Stimulated activated memory B cell treated with anti-CD40 and anti-IgM and Interleukin-4, amounts not matched to agents 10 μg/mL and 1 μg/mL and 100 μg/mL, for 72 hours (primary cell): ENCODE data around the gene PAPLN.

Experiments
- ATAC-seq: fragments of 150-1000 bp; cut with Tn5 transposase; 2 replicates; pipeline ENCODE4 v1.10.0; 2021
- H3K27ac Mint-ChIP-seq: one replicate; pipeline ENCODE4 v1.8.0; 2022; ENCODE audit warnings: mild to moderate bottlenecking, mixed read lengths
- H3K27me3 Mint-ChIP-seq: one replicate; pipeline ENCODE4 v1.8.0; 2022; ENCODE audit warnings: mixed read lengths
- H3K36me3 Mint-ChIP-seq: one replicate; pipeline ENCODE4 v1.8.0; 2022; ENCODE audit warnings: mixed read lengths
- H3K4me1 Mint-ChIP-seq: one replicate; pipeline ENCODE4 v1.8.0; 2022; ENCODE audit warnings: mixed read lengths
- H3K4me3 Mint-ChIP-seq: one replicate; pipeline ENCODE4 v1.8.0; 2022; ENCODE audit warnings: mild to moderate bottlenecking, moderate library complexity, mixed read lengths
- H3K9me3 Mint-ChIP-seq: one replicate; pipeline ENCODE4 v1.8.0; 2022; ENCODE audit warnings: mixed read lengths

Gene PAPLN

GRCh38 chr14:73313151-73313550 is 75.8 kb downstream of the PAPLN start:
- Mint-ChIP-seq H3K4me3 (no peak overlapping the region), H3K9me3 (peaks cover 6% of the 10 kb centered on the region), H3K27me3 (no peaks in the 10 kb centered on the region), H3K27ac (no peak overlapping the region), H3K4me1 (peaks cover 22% of the 10 kb centered on the region), H3K36me3 (peaks cover 19% of the 10 kb centered on the region)
- ATAC-seq: no peak

DNA sequence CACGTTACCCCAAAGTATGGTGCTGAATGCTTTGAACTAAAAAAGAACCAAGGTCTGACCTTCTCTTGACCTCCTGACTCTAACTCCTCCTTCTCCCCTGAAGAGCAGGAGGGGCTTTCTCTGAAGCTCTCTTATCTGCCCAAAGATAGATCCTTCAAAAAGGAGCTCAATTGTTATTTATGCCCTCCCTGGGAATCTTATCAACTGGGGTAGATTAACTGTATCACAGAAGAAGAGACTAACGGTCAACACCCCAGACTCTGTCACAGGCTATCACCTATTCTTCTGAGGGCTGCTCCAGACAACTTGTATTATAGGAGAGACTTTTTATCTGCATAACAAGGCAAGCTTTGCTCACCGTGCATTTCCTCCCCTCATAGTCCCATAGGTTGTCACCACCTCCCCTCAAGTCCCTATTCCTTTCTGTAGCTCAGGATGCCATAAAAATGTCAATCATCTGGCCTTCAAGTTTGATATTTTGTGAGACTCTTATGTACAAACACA is 86.6 kb downstream of the PAPLN start:
- no peaks in the 10 kb centered on the region for H3K36me3 Mint-ChIP-seq
- H3K9me3 Mint-ChIP-seq: no peaks in the 10 kb centered on the region
- no peak for ATAC-seq
- no peak overlapping the region for H3K4me3 Mint-ChIP-seq
- no peaks in the 10 kb centered on the region for H3K27me3 Mint-ChIP-seq
- peaks cover 6% of the 10 kb centered on the region for H3K4me1 Mint-ChIP-seq
- no peak overlapping the region for H3K27ac Mint-ChIP-seq
